ENCODE results near the gene PABPN1L. TPM values are rescaled to one million over a fixed set of nuclear protein-coding genes. Genes with fewer than 3 reads are reported as not detected.

The PABPN1L gene
- total RNA-seq, 1 donor from 2014 or later = not detected

DNA sequence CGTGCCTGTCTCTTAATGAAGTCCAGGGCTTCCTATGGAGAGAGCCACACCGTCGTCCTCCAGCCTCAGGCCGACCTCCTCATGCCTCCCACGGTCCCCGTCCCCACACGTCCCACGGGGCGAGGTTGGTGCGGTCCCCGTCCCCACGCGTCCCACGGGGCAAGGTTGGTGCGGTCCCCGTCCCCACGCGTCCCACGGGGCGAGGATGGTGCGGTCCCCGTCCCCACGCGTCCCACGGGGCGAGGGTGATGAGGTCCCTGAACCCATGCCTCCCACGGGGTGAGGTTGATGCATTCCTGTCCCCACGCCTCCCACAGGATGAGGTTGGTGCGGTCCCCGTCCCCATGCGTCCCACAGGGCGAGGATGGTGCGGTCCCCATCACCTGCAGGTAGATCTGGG is 30.6 kb downstream of the PABPN1L start:
- H3K9me3 ChIP-seq = no peaks in the 10 kb centered on the region
- no peaks in the 10 kb centered on the region for H3K4me1 ChIP-seq
- H3K4me3 ChIP-seq = no peak overlapping the region
- intact Hi-C loops (cut with DNase I) = no loop called here
- TF ChIP-seq POLR2AphosphoS5 (IDR thresholded peaks at IDR 0.05; ENCODE audit: insufficient read depth in 1 of 2, low read depth in 1 of 2) (no peak), POLR2A (IDR thresholded peaks at IDR 0.05) (no peak)
- TF ChIP-seq, protein P1, sequence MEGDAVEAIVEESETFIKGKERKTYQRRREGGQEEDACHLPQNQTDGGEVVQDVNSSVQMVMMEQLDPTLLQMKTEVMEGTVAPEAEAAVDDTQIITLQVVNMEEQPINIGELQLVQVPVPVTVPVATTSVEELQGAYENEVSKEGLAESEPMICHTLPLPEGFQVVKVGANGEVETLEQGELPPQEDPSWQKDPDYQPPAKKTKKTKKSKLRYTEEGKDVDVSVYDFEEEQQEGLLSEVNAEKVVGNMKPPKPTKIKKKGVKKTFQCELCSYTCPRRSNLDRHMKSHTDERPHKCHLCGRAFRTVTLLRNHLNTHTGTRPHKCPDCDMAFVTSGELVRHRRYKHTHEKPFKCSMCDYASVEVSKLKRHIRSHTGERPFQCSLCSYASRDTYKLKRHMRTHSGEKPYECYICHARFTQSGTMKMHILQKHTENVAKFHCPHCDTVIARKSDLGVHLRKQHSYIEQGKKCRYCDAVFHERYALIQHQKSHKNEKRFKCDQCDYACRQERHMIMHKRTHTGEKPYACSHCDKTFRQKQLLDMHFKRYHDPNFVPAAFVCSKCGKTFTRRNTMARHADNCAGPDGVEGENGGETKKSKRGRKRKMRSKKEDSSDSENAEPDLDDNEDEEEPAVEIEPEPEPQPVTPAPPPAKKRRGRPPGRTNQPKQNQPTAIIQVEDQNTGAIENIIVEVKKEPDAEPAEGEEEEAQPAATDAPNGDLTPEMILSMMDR (IDR thresholded peaks at IDR 0.05) = no peak
- H3K27me3 ChIP-seq = no peaks in the 10 kb centered on the region
- peaks cover 0 to 22% of the 10 kb centered on the region in 2 donors for H3K36me3 ChIP-seq
- H3K27ac ChIP-seq = no peak overlapping the region
- DNase-seq (ENCODE audit: extremely low spot score in 2 of 2) = no peak

DNA sequence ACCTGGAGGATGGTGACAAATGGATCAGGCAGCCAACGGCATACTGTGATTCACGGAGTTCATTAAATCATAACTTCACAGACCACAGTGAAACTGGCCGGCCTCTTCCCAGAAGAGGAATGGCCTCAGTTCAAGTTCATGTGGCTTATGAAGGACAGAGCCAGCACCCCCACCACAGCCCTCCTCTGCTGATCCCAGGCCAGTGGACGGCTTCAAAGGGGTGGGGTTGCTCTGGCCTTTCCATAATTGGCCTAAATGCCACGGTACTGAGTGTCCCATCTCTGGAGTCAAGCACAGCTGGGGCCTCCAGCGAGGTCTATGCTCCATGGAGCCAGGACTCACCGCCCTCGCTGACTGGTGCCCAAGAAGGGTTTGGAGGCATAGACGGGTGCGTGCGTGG is 31.1 kb downstream of the PABPN1L start:
- H3K27me3 ChIP-seq = no peaks in the 10 kb centered on the region
- TF ChIP-seq POLR2AphosphoS5 (IDR thresholded peaks at IDR 0.05; ENCODE audit: insufficient read depth in 1 of 2, low read depth in 1 of 2) (no peak), POLR2A (IDR thresholded peaks at IDR 0.05) (no peak)
- TF ChIP-seq, protein P1 (IDR thresholded peaks at IDR 0.05) = no peak
- intact Hi-C loops (cut with DNase I) = no loop called here

DNA sequence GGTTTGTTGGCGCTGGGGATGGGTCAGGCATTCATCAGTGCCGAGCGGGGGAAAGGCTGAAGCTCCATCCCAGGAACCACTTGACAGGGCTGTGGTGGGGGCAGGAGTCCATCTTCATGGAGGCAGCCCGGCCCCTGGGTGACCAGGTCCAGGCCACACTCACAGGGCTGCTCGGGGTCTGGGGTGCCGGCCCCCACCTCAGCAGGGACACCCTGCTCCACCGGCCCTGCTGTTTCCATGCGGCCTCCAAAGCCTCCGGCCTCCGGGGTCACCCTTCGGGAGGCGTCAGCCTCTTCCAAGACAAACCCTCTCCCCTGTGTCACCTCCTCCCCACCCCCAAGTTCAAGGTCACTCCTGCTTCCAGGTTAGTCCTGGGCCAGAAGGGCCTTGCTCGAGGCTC is 31.8 kb downstream of the PABPN1L start:
- DNase-seq (ENCODE audit: extremely low spot score in 2 of 2) = no peak
- no peak overlapping the region for H3K27ac ChIP-seq
- peaks cover 0 to 11% of the 10 kb centered on the region in 2 donors for H3K36me3 ChIP-seq

More for the DNA sequence above, 31.1 kb downstream of the PABPN1L start:
- Histone ChIP-seq H3K4me3 (no peak overlapping the region), H3K9me3 (no peaks in the 10 kb centered on the region), H3K36me3 (peaks cover 0 to 17% of the 10 kb centered on the region in 2 donors), H3K27ac (no peak overlapping the region), H3K4me1 (no peaks in the 10 kb centered on the region)
- DNase-seq (ENCODE audit: extremely low spot score in 2 of 2) = no peak

DNA sequence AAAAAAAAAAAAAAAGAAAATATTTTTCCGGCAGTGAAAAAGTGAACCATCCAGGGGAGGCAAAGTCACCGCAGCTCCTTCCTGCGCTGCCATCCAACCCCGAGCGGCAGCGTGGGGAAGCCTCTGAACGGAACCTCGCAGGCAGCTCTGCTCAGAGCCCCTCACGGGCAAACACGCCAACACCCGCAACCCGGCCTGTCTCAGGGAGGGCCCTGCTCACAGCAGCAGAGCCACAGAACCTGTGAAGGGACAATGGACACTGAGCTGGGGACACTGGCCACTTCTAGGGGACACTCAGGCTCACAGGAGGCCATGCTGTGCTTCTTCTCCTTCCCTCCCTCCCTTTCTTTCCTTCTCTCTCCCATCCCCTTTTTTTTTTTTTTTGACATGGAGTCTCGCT is 33.4 kb downstream of the PABPN1L start:
- H3K36me3 ChIP-seq = peaks cover 0 to 2% of the 10 kb centered on the region in 2 donors
- H3K27ac ChIP-seq = no peak overlapping the region
- intact Hi-C loops (cut with DNase I) = no loop called here
- no peaks in the 10 kb centered on the region for H3K4me1 ChIP-seq
- no peak overlapping the region for H3K4me3 ChIP-seq
- H3K9me3 ChIP-seq = no peaks in the 10 kb centered on the region
- TF ChIP-seq POLR2A (IDR thresholded peaks at IDR 0.05) (no peak), POLR2AphosphoS5 (IDR thresholded peaks at IDR 0.05; ENCODE audit: insufficient read depth in 1 of 2, low read depth in 1 of 2) (no peak)
- TF ChIP-seq, protein P1 (IDR thresholded peaks at IDR 0.05) = no peak
- DNase-seq (ENCODE audit: extremely low spot score in 2 of 2) = no peak
- no peaks in the 10 kb centered on the region for H3K27me3 ChIP-seq

More for the DNA sequence above, 31.8 kb downstream of the PABPN1L start:
- no peak for TF ChIP-seq POLR2A (IDR thresholded peaks at IDR 0.05)
- TF ChIP-seq, protein P1 (IDR thresholded peaks at IDR 0.05) = no peak
- no peak for TF ChIP-seq POLR2AphosphoS5 (IDR thresholded peaks at IDR 0.05; ENCODE audit: insufficient read depth in 1 of 2, low read depth in 1 of 2)
- Histone ChIP-seq H3K9me3 (no peaks in the 10 kb centered on the region), H3K4me3 (no peak overlapping the region), H3K27me3 (no peaks in the 10 kb centered on the region), H3K4me1 (no peaks in the 10 kb centered on the region)
- intact Hi-C loops (cut with DNase I) = no loop called here

DNA sequence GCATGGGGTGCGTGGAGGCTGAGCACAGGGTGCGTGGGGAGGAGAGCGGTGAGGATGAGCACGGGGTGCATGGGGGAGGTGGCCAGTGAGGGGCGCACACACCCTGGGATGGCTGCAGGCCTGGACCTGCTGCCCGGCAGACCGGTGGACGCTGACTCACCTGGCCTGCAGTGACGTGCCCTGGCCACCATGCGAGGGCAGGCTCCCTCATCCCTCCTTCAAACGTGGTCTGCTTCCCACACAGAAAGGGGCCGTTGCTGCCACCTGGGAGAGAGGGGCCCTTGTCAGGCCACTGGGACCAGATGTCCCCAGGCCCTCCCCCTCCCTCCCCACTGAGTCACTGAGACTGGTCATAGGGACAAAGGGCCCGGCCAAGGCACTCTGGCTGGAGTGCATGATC is 34.6 kb downstream of the PABPN1L start:
- intact Hi-C loops (cut with DNase I) = no loop called here
- Histone ChIP-seq H3K27me3 (no peaks in the 10 kb centered on the region), H3K36me3 (peaks cover 0 to 9% of the 10 kb centered on the region in 2 donors), H3K9me3 (no peaks in the 10 kb centered on the region), H3K27ac (no peak overlapping the region), H3K4me1 (peaks cover 3% of the 10 kb centered on the region), H3K4me3 (no peak overlapping the region)
- TF ChIP-seq, protein P1 (IDR thresholded peaks at IDR 0.05) = no peak
- no peak for DNase-seq (ENCODE audit: extremely low spot score in 2 of 2)

Measured in vagina (tissue), 2 donors.